ENCODE results near the gene DPEP1.

Gene DPEP1

GRCh38 chr16:89646906-89647305, 33.5 kb downstream of the DPEP1 start:
- Histone ChIP-seq H3K36me3 (ENCODE audit: control insufficient read depth, insufficient read depth, low read length) (peaks cover 40% of the 10 kb centered on the region), H3K27ac (ENCODE audit: insufficient read depth, low read length, poor library complexity, severe bottlenecking) (no peak overlapping the region), H3K27me3 (replicated peaks; ENCODE audit: control insufficient read depth, insufficient read depth, low read length, poor library complexity, severe bottlenecking) (no peaks in the 10 kb centered on the region), H3K9me3 (ENCODE audit: control insufficient read depth, low read length) (no peaks in the 10 kb centered on the region), H3K4me1 (ENCODE audit: control insufficient read depth, insufficient read depth, low read length, poor library complexity, severe bottlenecking) (no peaks in the 10 kb centered on the region), H3K4me3 (ENCODE audit: insufficient read depth, low read depth, low read length, poor library complexity, severe bottlenecking) (no peak overlapping the region)
- no peak for DNase-seq

GRCh38 chr16:89651584-89651983, 38.1 kb downstream of the DPEP1 start:
- Histone ChIP-seq H3K36me3 (ENCODE audit: control insufficient read depth, insufficient read depth, low read length) (peaks cover 24% of the 10 kb centered on the region), H3K4me1 (ENCODE audit: control insufficient read depth, insufficient read depth, low read length, poor library complexity, severe bottlenecking) (peaks cover 3% of the 10 kb centered on the region), H3K27ac (ENCODE audit: insufficient read depth, low read length, poor library complexity, severe bottlenecking) (no peak overlapping the region), H3K9me3 (ENCODE audit: control insufficient read depth, low read length) (no peaks in the 10 kb centered on the region), H3K4me3 (ENCODE audit: insufficient read depth, low read depth, low read length, poor library complexity, severe bottlenecking) (no peak overlapping the region), H3K27me3 (replicated peaks; ENCODE audit: control insufficient read depth, insufficient read depth, low read length, poor library complexity, severe bottlenecking) (no peaks in the 10 kb centered on the region)
- no peak for DNase-seq

- Histone ChIP-seq H3K27me3 (replicated peaks; ENCODE audit: control insufficient read depth, insufficient read depth, low read length, poor library complexity, severe bottlenecking) (no peaks in the 10 kb centered on the region), H3K27ac (ENCODE audit: insufficient read depth, low read length, poor library complexity, severe bottlenecking) (no peak overlapping the region), H3K36me3 (ENCODE audit: control insufficient read depth, insufficient read depth, low read length) (peaks cover 16% of the 10 kb centered on the region), H3K9me3 (ENCODE audit: control insufficient read depth, low read length) (no peaks in the 10 kb centered on the region), H3K4me3 (ENCODE audit: insufficient read depth, low read depth, low read length, poor library complexity, severe bottlenecking) (no peak overlapping the region), H3K4me1 (ENCODE audit: control insufficient read depth, insufficient read depth, low read length, poor library complexity, severe bottlenecking) (peaks cover 16% of the 10 kb centered on the region)
- DNase-seq, result no peak
Observed at GRCh38 chr16:89653656-89654295, 40.3 kb downstream of the DPEP1 start.

- Histone ChIP-seq H3K9me3 (ENCODE audit: control insufficient read depth, low read length) (no peaks in the 10 kb centered on the region), H3K27ac (ENCODE audit: insufficient read depth, low read length, poor library complexity, severe bottlenecking) (no peak overlapping the region), H3K36me3 (ENCODE audit: control insufficient read depth, insufficient read depth, low read length) (peaks cover 9% of the 10 kb centered on the region), H3K4me3 (ENCODE audit: insufficient read depth, low read depth, low read length, poor library complexity, severe bottlenecking) (no peak overlapping the region), H3K4me1 (ENCODE audit: control insufficient read depth, insufficient read depth, low read length, poor library complexity, severe bottlenecking) (peaks cover 16% of the 10 kb centered on the region), H3K27me3 (replicated peaks; ENCODE audit: control insufficient read depth, insufficient read depth, low read length, poor library complexity, severe bottlenecking) (no peaks in the 10 kb centered on the region)
- DNase-seq, result no peak
Observed at GRCh38 chr16:89655062-89655643, 41.7 kb downstream of the DPEP1 start.

- Histone ChIP-seq H3K27ac (ENCODE audit: insufficient read depth, low read length, poor library complexity, severe bottlenecking) (peak overlapping the region; percentile 78), H3K9me3 (ENCODE audit: control insufficient read depth, low read length) (no peaks in the 10 kb centered on the region), H3K27me3 (replicated peaks; ENCODE audit: control insufficient read depth, insufficient read depth, low read length, poor library complexity, severe bottlenecking) (no peaks in the 10 kb centered on the region), H3K4me1 (ENCODE audit: control insufficient read depth, insufficient read depth, low read length, poor library complexity, severe bottlenecking) (peaks cover 16% of the 10 kb centered on the region), H3K36me3 (ENCODE audit: control insufficient read depth, insufficient read depth, low read length) (peaks cover 4% of the 10 kb centered on the region), H3K4me3 (ENCODE audit: insufficient read depth, low read depth, low read length, poor library complexity, severe bottlenecking) (peak overlapping the region; percentile 79)
- no peak for DNase-seq
Observed at GRCh38 chr16:89656435-89657121, 43.1 kb downstream of the DPEP1 start.

GRCh38 chr16:89657442-89658220, 44.2 kb downstream of the DPEP1 start, which contains the start of the genes CHMP1A and SPATA33:
CHMP1A (minus strand) TSS chr16:89657708; CDS start chr16:89657588, 120 bp downstream.
SPATA33 (plus strand) TSS chr16:89657836; CDS start chr16:89657912, 76 bp downstream.
- H3K27me3 ChIP-seq (replicated peaks; ENCODE audit: control insufficient read depth, insufficient read depth, low read length, poor library complexity, severe bottlenecking), result no peaks in the 10 kb centered on the region
- peaks cover 16% of the 10 kb centered on the region for H3K4me1 ChIP-seq (ENCODE audit: control insufficient read depth, insufficient read depth, low read length, poor library complexity, severe bottlenecking)
- H3K36me3 ChIP-seq (ENCODE audit: control insufficient read depth, insufficient read depth, low read length), result no peaks in the 10 kb centered on the region
- DNase-seq, result peak; percentile 88 to 91 (median 90)
- no peaks in the 10 kb centered on the region for H3K9me3 ChIP-seq (ENCODE audit: control insufficient read depth, low read length)
- peak within 1 kb of the TSS; percentile 78 for H3K27ac ChIP-seq (ENCODE audit: insufficient read depth, low read length, poor library complexity, severe bottlenecking)
- peak within 1 kb of the TSS; percentile 79 for H3K4me3 ChIP-seq (ENCODE audit: insufficient read depth, low read depth, low read length, poor library complexity, severe bottlenecking)

GRCh38 chr16:89658221-89658879, 44.9 kb downstream of the DPEP1 start:
- no peaks in the 10 kb centered on the region for H3K27me3 ChIP-seq (replicated peaks; ENCODE audit: control insufficient read depth, insufficient read depth, low read length, poor library complexity, severe bottlenecking)
- no peaks in the 10 kb centered on the region for H3K36me3 ChIP-seq (ENCODE audit: control insufficient read depth, insufficient read depth, low read length)
- H3K27ac ChIP-seq (ENCODE audit: insufficient read depth, low read length, poor library complexity, severe bottlenecking), result peak overlapping the region; percentile 78
- no peaks in the 10 kb centered on the region for H3K9me3 ChIP-seq (ENCODE audit: control insufficient read depth, low read length)
- no peak for DNase-seq
- peak overlapping the region; percentile 79 for H3K4me3 ChIP-seq (ENCODE audit: insufficient read depth, low read depth, low read length, poor library complexity, severe bottlenecking)
- peaks cover 16% of the 10 kb centered on the region for H3K4me1 ChIP-seq (ENCODE audit: control insufficient read depth, insufficient read depth, low read length, poor library complexity, severe bottlenecking)

- DNase-seq, result no peak
- H3K36me3 ChIP-seq (ENCODE audit: control insufficient read depth, insufficient read depth, low read length), result no peaks in the 10 kb centered on the region
- peaks cover 16% of the 10 kb centered on the region for H3K4me1 ChIP-seq (ENCODE audit: control insufficient read depth, insufficient read depth, low read length, poor library complexity, severe bottlenecking)
- H3K9me3 ChIP-seq (ENCODE audit: control insufficient read depth, low read length), result no peaks in the 10 kb centered on the region
- no peak overlapping the region for H3K4me3 ChIP-seq (ENCODE audit: insufficient read depth, low read depth, low read length, poor library complexity, severe bottlenecking)
- H3K27me3 ChIP-seq (replicated peaks; ENCODE audit: control insufficient read depth, insufficient read depth, low read length, poor library complexity, severe bottlenecking), result no peaks in the 10 kb centered on the region
- H3K27ac ChIP-seq (ENCODE audit: insufficient read depth, low read length, poor library complexity, severe bottlenecking), result no peak overlapping the region
Observed at GRCh38 chr16:89660146-89660545, 46.7 kb downstream of the DPEP1 start.

GRCh38 chr16:89661215-89661614, 47.8 kb downstream of the DPEP1 start:
- DNase-seq, result no peak
- Histone ChIP-seq H3K4me3 (ENCODE audit: insufficient read depth, low read depth, low read length, poor library complexity, severe bottlenecking) (no peak overlapping the region), H3K9me3 (ENCODE audit: control insufficient read depth, low read length) (no peaks in the 10 kb centered on the region), H3K4me1 (ENCODE audit: control insufficient read depth, insufficient read depth, low read length, poor library complexity, severe bottlenecking) (peaks cover 16% of the 10 kb centered on the region), H3K36me3 (ENCODE audit: control insufficient read depth, insufficient read depth, low read length) (no peaks in the 10 kb centered on the region), H3K27me3 (replicated peaks; ENCODE audit: control insufficient read depth, insufficient read depth, low read length, poor library complexity, severe bottlenecking) (no peaks in the 10 kb centered on the region), H3K27ac (ENCODE audit: insufficient read depth, low read length, poor library complexity, severe bottlenecking) (no peak overlapping the region)
